ENCODE results near the gene TPM3.
"Not testable (repeated sequence)": the region's sequence is repeated elsewhere in the genome, so short reads cannot be mapped to it uniquely, and the experiment has no call there.

Gene TPM3

DNA sequence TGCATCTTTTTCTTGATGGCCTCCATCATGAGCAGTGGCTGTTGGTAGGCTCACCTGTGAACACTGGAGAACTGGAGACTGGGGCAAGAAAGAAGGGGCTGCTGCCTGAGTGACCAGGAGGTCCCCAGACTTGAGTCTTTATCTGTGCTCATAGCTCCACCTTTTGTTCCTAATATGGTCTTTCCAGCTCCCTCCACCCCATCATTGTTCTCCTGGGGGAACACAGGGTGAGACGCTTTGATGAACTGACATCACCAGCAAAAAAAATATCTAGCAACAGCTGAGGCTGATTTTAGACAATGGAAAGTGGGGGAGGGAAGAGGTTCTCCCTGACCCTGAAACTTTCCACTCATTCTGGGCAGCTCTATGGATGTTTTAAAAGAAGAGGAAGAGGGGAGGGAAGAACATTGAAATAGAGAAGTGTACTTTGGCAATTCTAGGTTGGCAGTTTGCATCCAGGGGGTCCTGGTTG, at the start of gene TPM3:
TSS of gene TPM3 (minus strand) at position 111 of the 472 bp plus-strand sequence. CDS start at position 29, 82 bp downstream.
- no peak for DNase-seq (ENCODE audit: low read depth in 2 of 2, low spot score in 1 of 2)

- no peak for DNase-seq (ENCODE audit: low read depth in 2 of 2, low spot score in 1 of 2)
Measured at GRCh38 chr1:154240294-154240833, 48.5 kb upstream of the TPM3 start.

DNA sequence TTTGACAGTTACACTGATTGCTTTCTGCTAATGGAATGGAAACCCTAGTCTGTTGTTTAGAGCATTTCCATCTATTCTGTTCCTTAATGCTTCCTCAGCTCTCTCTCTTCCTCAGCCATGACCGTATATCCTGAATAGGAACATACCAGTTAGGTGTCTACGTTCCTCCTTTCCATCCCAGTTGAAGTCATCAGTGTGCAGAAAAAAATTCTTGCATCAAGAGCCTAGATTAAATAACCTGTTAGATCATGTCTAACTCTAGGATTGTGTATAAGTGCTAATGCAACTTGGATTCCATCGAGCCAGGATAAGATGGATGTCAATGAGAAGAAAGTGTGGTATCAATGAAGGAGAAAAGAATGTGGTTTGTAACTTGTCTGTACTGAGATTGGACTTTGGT, 47.6 kb upstream of the TPM3 start:
- DNase-seq (ENCODE audit: low read depth in 2 of 2, low spot score in 1 of 2): no peak

DNA sequence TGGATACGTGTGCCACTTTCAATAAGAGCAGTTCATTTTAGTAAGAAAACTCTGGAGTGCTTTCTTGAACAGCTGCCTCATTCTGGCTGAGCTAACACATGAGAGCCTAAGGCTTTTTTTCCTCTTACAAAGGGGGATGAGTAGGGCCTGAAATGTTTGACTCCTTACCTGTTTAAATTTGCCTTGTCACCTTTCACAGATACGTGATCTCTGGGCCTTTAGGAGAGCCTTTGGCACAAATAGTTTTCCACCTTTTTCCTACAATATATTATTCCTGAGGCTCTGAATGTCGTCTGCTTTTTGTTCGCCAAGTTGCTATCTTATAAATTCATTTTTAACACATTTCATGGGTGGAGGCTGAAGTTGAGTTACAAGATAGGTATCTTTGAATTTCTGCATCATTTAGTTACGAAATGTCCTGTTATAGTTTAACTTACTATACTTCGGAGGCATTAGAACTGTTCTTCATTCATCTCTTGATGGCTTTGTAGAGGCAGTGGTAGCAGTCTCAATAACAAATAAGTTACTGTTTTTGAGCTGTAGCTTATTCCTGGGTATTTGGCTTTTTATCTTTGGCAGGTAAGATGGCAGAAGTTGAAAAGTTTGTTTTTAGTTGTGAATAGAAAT, 46.1 kb upstream of the TPM3 start:
- no peak for DNase-seq (ENCODE audit: low read depth in 2 of 2, low spot score in 1 of 2)

DNA sequence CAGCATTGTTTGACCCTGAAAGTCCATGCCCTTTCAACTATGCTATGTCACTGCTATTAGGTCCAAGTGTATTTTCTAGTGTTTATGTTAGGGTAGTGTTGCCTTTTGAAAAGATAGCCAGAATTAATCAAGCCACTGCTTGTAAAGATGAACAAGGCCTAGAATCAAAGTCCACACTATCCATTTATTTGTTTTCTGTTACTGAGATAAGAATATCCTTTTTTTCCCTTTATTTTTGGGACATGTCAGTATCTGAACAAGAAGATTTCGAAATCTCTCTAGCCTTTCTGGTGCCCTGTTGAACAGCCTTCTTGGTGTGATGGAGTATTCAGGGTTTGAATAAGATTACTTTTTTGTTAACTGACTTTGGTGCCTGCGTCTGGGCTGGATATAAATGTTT, 45.5 kb upstream of the TPM3 start:
- no peak for DNase-seq (ENCODE audit: low read depth in 2 of 2, low spot score in 1 of 2)

GRCh38 chr1:154236855-154237254, 45.0 kb upstream of the TPM3 start:
- DNase-seq (ENCODE audit: low read depth in 2 of 2, low spot score in 1 of 2): no peak

DNA sequence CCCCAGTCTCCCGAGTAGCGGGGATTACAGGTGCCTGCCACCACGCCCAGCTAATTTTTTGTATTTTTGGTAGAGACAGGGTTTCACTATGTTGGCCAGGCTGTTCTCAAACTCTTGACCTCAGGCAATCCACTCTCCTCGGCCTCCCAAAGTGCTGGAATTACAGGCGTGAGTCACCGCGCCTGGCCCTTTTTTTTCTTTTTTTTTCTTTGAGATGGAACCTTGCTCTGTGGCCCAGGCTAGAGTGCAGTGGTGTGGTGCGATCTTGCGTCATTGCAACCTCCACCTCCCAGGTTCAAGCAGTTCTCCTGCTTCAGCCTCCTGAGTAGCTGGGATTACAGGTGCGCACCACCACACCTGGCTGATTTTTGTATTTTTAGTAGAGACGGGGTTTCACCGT, 41.2 kb upstream of the TPM3 start:
- not testable (repeated sequence) for DNase-seq (ENCODE audit: low read depth in 2 of 2, low spot score in 1 of 2)

DNA sequence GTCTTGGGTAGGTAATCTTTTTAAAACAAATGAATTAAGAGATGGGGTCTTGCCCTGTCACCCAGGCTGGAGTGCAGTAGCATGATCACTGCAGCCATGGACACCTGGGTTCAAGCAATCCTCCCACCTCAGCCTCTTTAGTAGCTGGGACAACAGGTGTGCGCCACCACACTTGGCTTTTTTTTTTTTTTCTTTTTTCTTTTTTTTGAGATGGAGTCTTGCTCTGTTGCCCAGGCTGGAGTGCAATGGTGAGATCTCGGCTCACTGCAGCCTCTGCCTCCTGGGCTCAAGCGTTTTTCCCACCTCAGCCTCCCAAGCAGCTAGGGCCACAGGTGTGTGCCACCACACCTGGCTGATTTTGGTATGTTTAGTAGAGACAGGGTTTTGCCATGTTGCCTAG, 39.2 kb upstream of the TPM3 start:
- DNase-seq (ENCODE audit: low read depth in 2 of 2, low spot score in 1 of 2): not testable (repeated sequence)

DNA sequence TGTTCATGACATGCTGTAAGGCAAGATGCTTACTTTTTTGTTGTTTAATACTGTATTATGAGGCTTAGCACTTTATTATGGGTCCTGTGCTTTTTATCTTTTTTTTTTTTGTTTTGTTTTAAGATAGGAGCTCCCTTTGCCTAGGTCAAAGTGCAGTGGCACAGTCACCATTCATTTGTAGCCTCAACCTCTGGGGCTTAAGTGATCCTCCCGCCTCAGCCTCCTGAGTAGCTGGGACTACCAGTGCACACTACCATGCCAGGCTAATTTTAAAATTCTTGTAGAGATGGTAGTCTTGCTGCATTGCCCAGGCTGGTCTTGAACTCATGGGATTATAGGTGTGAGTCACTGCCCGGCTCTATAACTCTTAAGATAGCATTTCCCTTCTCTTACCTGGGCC, 33.5 kb upstream of the TPM3 start:
- DNase-seq (ENCODE audit: low read depth in 2 of 2, low spot score in 1 of 2): no peak

- no peak for DNase-seq (ENCODE audit: low read depth in 2 of 2, low spot score in 1 of 2)
Measured at GRCh38 chr1:154223621-154224020, 31.7 kb upstream of the TPM3 start.

DNA sequence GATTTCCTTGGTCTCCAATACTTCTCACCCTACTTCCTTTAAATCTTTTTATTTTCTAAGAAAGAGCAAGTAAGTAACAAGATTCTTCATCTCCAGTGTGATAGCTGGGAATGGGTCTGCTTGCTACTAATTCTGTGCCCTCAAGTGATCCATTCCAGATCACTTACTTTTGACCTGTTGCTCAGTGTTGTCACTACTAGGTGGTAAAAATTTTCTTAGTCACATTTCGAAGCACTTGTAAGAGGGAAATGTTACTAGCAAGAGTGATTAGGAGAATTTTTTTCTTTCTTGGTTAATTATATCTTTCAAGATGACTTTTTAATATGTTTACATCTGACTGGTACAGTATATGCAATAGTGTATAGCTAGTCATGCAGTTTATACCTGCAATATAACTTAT, 31.0 kb upstream of the TPM3 start:
- DNase-seq (ENCODE audit: low read depth in 2 of 2, low spot score in 1 of 2): no peak

DNA sequence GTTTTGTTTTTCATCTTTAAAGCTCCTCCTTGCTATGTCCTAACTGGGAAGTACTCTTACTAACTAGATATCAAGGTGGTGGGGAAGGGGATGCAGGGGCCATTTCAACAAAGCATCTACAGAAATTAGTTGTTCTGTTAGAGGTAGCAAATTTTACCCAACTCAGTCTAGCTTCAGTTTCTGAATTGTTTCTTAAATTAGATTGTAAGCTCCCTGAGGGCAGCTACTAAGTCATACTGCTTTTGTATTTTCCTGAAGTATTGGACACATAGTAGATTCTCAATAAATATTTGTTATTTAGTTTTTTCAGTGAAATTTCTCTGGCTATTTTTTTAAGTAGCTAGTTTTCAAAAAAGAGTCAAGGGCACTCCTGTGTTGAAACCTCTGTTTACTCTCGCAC, 30.6 kb upstream of the TPM3 start:
- DNase-seq (ENCODE audit: low read depth in 2 of 2, low spot score in 1 of 2): no peak

DNA sequence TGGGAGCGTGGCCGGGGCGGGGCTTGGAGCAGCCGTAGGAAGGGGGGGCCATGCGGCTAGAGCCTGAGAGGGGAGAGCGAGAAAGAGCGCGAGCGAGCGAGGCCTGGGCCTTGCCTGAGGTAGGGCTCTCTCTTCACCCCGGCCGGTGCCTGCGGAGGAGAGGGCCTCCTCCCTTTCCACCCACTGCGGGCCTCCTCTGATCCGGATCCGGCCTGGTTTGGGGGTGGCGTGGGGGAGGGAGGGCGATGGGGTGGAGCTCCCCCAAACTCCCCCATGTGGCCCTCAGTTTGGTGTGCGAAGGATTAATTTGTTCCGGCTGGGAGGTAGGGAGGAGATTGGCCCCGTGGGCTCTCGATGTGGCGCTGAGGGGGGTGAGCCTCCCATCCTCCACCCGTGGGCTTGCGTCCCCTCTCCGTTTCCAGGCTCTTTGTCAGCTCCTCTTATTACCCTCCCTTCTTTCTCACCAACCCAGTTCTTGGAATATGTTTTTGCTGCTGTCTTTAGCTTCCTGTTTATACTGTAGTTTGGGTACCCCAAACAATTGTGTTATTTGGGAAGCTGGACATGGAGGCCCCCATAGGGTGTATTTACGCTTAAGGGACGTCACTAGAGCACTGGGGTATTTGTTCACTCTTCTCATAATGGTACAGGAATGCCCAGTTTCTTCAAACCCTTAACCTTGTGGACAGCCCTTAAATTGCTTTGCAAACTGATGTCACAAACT, 29.5 kb upstream of the TPM3 start:
- DNase-seq (ENCODE audit: low read depth in 2 of 2, low spot score in 1 of 2): peak; percentile 57 to 62

DNA sequence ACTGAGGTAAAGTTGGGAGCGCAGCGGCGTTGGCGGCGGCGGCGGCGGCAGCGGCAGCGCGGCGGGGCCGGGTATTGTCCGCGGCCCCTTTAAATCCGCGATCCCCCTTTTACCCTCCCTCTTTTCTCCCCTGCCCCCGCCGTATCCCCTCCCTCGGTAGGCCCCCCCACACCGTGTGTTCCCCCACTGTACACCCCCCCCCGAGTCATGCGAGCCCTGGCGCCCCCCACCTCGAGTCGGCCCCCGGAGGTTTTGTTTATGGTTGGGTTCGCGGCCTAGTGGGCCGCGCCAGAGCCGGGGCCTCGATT, 29.0 kb upstream of the TPM3 start:
- DNase-seq (ENCODE audit: low read depth in 2 of 2, low spot score in 1 of 2): no peak

- DNase-seq (ENCODE audit: low read depth in 2 of 2, low spot score in 1 of 2): peak; percentile 93 to 99
Measured at GRCh38 chr1:154220071-154220969, 28.4 kb upstream of the TPM3 start, which contains the start of gene UBAP2L. Gene UBAP2L (plus strand): TSS chr1:154220955. CDS start chr1:154225124, 4,169 bp downstream.

- no peak for DNase-seq (ENCODE audit: low read depth in 2 of 2, low spot score in 1 of 2)
Measured at GRCh38 chr1:154219541-154219940, 27.6 kb upstream of the TPM3 start.

GRCh38 chr1:154218545-154218944, 26.6 kb upstream of the TPM3 start:
- no peak for DNase-seq (ENCODE audit: low read depth in 2 of 2, low spot score in 1 of 2)

DNA sequence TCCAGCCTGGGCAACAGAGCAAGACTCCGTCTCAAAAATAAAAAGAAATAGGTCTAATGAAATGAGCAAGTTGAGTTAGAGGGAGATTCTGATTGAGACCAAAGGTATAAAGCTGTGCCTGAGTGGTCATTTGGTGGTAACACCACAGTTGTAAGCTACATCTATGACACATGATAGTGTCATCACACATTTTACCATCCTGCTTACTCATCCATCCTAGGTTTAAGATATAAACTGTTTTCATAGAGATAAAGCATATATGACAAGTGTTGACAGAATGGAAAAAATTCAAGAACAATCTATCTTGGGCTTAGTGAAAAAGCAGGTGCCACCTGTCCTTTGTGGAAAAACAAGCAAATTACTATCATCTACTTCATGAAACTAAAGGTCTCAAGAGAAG, 21.4 kb upstream of the TPM3 start:
- DNase-seq (ENCODE audit: low read depth in 2 of 2, low spot score in 1 of 2): no peak

DNA sequence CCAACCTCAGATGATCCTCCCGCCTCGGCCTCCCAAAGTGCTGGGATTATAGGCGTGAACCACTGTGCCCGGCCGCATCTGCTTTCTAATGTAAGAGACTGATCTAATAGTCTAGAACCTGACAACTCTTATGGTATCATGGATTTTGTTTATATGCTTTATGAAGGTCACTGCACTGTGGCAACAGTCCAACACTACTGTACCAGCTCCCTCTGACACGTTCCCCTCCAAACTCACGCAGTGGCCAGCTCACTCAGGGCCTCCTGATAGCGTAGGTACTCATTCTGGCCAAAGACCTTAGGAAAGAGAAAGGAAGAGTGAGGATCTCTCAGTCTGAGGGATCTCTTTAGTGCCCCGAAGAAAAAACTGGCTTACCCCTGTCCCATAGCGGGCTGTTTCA, 20.2 kb upstream of the TPM3 start:
- DNase-seq (ENCODE audit: low read depth in 2 of 2, low spot score in 1 of 2): no peak

DNA sequence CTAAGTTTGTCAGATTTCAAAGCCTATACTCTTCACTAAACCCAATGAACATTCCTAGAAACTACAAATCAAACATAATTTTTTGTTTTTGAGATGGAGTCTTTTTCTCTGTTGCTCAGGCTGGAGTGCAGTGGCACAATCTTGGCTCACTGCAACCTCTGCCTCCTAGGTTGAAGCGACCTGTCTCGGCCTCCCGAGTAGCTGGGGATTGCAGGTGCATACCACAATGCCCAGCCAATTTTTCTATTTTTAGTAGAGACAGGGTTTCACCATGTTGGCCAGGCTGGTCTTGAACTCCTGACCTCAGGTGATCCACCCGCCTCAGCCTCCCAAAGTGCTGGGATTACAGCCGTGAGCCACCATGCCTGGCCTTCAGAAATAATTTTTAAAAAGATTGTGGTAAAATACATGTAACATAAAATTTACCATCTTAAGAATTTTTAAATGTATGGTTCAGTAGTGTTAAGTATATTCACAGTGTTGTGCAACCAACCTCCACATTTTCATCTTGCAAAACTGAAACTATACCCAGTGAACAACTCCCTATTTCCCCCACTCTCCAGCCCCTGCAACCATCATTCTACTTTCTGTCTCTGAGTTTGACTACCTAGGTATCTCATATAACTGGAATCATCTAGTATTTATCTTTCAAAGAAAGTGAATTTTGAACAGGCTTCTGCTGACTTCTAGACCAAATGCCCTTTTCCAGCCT, 16.9 kb upstream of the TPM3 start:
- no peak for DNase-seq (ENCODE audit: low read depth in 2 of 2, low spot score in 1 of 2)

GRCh38 chr1:154207262-154207661, 15.4 kb upstream of the TPM3 start:
- DNase-seq (ENCODE audit: low read depth in 2 of 2, low spot score in 1 of 2): no peak
